Activated T-helper 1 cell treated with anti-CD3 and anti-CD28 coated beads, Interleukin-12 subunit alpha, Interleukin-12 subunit beta, Interleukin-2, Interleukin-4 antibody, amounts not matched to agents 30 ng/mL and 10 ng/mL and 1 ng/mL, durations not matched to agents 14 hours and 24 hours and 36 hours (primary cell): ENCODE measurements around the gene PEX13. TPM values are rescaled to one million over a fixed set of nuclear protein-coding genes. Genes with fewer than 3 reads are reported as not detected.
A peak's percentile ranks its signal among the peaks of the same experiment; 100 is the strongest.

Experiments used
- DNase-seq: peaks from one replicate; pipeline ENCODE4 v3.0.0; 2021; ENCODE audit warnings: low spot score
- H3K27ac Mint-ChIP-seq: one replicate; pipeline ENCODE4 v1.8.0; 2021; ENCODE audit warnings: mild to moderate bottlenecking, mixed read lengths
- H3K27me3 Mint-ChIP-seq: one replicate; pipeline ENCODE4 v1.8.0; 2022; ENCODE audit warnings: mild to moderate bottlenecking, moderate library complexity, mixed read lengths; ENCODE audit not compliant: insufficient read depth
- H3K36me3 Mint-ChIP-seq: one replicate; pipeline ENCODE4 v1.8.0; 2021; ENCODE audit warnings: low read depth, mixed read lengths
- H3K4me1 Mint-ChIP-seq: one replicate; pipeline ENCODE4 v1.8.0; 2021; ENCODE audit warnings: low read depth, mixed read lengths
- H3K4me3 Mint-ChIP-seq: one replicate; pipeline ENCODE4 v1.8.0; 2021; ENCODE audit warnings: mild to moderate bottlenecking, moderate library complexity, mixed read lengths
- H3K9me3 Mint-ChIP-seq: one replicate; pipeline ENCODE4 v1.8.0; 2021; ENCODE audit warnings: mixed read lengths
- intact Hi-C: fragments of 100-400 bp; cut with micrococcal nuclease; formaldehyde crosslinking; loops from one replicate; pipeline ENCODE4 v1.15.1; 2024
- total RNA-seq: library from RNA; stranded (reverse); gene quantifications from 2 replicates; pipeline ENCODE4 v1.2.3, GENCODE V29; 2022

Gene PEX13
- total RNA-seq, 1 donor from 2014 or later: 15.9 TPM

- H3K36me3 Mint-ChIP-seq: peaks cover 16% of the 10 kb centered on the region
- peaks cover 10% of the 10 kb centered on the region for H3K4me1 Mint-ChIP-seq
- H3K4me3 Mint-ChIP-seq: no peak overlapping the region
- no peaks in the 10 kb centered on the region for H3K27me3 Mint-ChIP-seq
- no peaks in the 10 kb centered on the region for H3K9me3 Mint-ChIP-seq
- no peak overlapping the region for H3K27ac Mint-ChIP-seq
- intact Hi-C loops: no loop called here
- no peak for DNase-seq
Measured at GRCh38 chr2:61045226-61045625, 27.7 kb downstream of the PEX13 start.

DNA sequence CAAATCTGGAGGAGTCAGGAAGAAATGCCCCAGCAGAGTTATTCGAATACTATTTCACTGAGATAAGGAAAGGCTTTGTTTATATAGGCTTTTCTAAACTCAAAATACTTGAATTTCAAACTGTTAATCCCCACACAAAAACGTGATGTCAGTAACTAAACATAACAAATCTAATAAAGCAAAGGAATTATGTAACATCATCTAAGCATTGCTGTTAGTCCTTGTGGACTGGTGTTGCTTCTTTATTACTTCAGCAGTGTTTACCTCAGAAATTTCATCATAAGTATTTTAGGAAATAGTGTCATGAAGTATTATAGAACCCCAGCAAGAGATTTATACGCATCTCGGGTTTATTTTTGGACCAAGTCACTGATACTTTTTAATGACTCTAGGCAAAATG, 28.5 kb downstream of the PEX13 start:
- peaks cover 10% of the 10 kb centered on the region for H3K4me1 Mint-ChIP-seq
- no peaks in the 10 kb centered on the region for H3K9me3 Mint-ChIP-seq
- no peak overlapping the region for H3K27ac Mint-ChIP-seq
- no peaks in the 10 kb centered on the region for H3K27me3 Mint-ChIP-seq
- H3K4me3 Mint-ChIP-seq: no peak overlapping the region
- H3K36me3 Mint-ChIP-seq: peaks cover 16% of the 10 kb centered on the region
- no peak for DNase-seq
- intact Hi-C loops: no loop called here

DNA sequence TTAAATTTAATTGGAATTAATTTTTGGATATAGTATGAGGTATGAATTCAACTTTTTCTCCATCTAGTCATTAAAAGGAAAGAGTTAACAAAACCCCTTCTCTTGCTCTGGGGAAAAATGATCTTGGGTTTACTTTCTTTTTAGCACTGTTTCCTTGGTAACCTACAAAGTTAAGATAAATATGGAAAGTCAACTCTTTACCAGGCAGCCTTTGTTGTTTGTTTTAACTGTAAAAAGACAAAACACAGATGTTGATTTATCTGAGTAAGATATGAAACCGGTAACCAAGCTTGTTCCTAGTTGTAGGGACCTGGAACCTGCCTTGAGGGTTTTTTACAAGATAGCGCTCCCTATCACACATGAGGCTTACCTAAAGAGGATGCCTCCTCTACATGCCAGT, 38.0 kb downstream of the PEX13 start:
- Mint-ChIP-seq H3K4me1 (no peaks in the 10 kb centered on the region), H3K27me3 (no peaks in the 10 kb centered on the region), H3K9me3 (no peaks in the 10 kb centered on the region), H3K27ac (peak overlapping the region; percentile 53), H3K36me3 (peaks cover 5% of the 10 kb centered on the region), H3K4me3 (no peak overlapping the region)
- intact Hi-C loops: no loop called here
- no peak for DNase-seq

DNA sequence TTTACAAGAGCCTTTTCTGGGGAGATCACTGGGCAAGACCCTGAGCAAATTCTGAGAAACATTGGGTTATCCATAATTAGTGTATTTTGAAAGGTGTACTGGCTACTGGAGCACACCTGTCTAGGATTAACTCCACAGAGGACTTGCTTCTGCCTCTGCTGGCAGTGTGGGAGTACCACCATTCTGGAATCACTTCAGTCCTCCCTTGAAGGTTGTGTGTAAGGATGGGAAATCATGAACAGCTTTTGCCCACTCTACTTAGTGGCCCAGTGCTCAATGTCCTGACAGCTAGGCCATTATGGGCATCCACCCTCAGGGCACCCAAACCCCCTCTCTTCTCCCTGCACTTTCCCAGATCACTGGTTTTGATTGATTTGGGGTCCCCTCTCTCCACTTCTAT, 40.0 kb downstream of the PEX13 start:
- intact Hi-C loops: no loop called here
- Mint-ChIP-seq H3K9me3 (no peaks in the 10 kb centered on the region), H3K4me3 (no peak overlapping the region)

GRCh38 chr2:61059382-61059781, 41.9 kb downstream of the PEX13 start:
- H3K4me3 Mint-ChIP-seq: no peak overlapping the region
- H3K9me3 Mint-ChIP-seq: no peaks in the 10 kb centered on the region
- no peaks in the 10 kb centered on the region for H3K4me1 Mint-ChIP-seq
- H3K27ac Mint-ChIP-seq: no peak overlapping the region
- intact Hi-C loops: no loop called here
- peaks cover 5% of the 10 kb centered on the region for H3K36me3 Mint-ChIP-seq
- DNase-seq: no peak
- H3K27me3 Mint-ChIP-seq: no peaks in the 10 kb centered on the region

More for the DNA sequence above, 40.0 kb downstream of the PEX13 start:
- H3K36me3 Mint-ChIP-seq: peaks cover 5% of the 10 kb centered on the region
- no peak overlapping the region for H3K27ac Mint-ChIP-seq
- no peaks in the 10 kb centered on the region for H3K27me3 Mint-ChIP-seq
- no peaks in the 10 kb centered on the region for H3K4me1 Mint-ChIP-seq
- DNase-seq: no peak

DNA sequence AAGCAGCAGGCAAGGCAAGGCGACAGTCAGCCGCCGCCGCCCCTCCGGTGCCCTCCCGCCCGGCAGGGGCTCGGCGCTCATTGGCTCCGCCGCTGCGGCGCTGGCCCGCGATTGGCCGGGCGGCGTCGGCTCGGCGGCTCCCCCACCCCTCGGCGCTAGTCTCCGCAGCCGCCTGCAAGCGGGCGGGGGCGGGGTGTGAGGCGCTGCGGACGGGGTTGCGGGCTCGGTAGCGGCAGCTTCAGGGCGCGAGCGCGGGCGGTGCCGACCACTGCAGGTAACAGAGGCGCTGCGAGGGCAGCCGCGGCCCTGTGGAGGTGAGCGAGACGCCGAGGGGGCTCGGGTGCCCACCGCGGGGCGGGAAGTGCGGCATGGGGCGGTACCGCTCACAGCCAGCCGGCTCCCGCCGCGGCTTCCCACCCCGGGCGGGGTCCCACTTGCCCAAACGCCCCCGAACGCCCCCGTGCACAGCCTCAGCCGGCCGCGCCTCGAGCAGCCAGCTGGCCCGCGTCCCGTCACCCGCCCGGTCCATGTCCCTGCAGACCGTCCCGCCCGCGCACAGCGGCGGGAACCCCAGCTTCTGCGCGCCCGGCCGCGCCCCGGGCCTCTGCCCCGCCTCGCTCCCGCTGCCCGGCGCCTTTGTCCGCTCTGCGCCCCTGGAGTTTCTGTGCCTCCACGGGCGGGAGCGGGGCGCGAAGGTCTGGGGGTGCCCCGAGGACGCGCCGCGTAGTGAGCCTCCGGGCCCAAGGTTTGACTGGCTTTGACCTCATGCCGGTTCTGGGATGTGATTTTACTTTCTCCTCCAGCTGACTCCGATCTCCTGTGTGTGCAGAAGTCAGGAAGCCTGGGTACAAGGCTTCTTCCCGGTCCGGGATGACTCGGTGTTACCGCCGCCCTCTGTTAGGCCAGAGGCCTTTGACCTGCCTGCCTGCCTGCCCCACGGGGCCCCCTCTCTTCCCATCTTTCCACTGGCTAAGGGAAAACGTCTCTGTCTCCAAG, 48.5 kb downstream of the PEX13 start, which contains the start of gene SANBR:
Gene SANBR, plus strand, starts transcription at position 158 of the 996 bp plus-strand sequence. CDS start 4,480 bp downstream, outside the sequence.
- H3K27ac Mint-ChIP-seq: peak within 1 kb of the TSS; percentile 87
- peaks cover 16% of the 10 kb centered on the region for H3K4me1 Mint-ChIP-seq
- DNase-seq: peak; percentile 85
- no peaks in the 10 kb centered on the region for H3K9me3 Mint-ChIP-seq
- H3K36me3 Mint-ChIP-seq: peaks cover 2% of the 10 kb centered on the region
- H3K4me3 Mint-ChIP-seq: peak within 1 kb of the TSS; percentile 92
- intact Hi-C loops: loop anchor here (1.0 to 5.0 kb wide), 9 partner anchors 49 to 1641 kb away; partner anchors contain the start of genes EHBP1, FAM161A, PAPOLG and PEX13
- peaks cover 5% of the 10 kb centered on the region for H3K27me3 Mint-ChIP-seq

DNA sequence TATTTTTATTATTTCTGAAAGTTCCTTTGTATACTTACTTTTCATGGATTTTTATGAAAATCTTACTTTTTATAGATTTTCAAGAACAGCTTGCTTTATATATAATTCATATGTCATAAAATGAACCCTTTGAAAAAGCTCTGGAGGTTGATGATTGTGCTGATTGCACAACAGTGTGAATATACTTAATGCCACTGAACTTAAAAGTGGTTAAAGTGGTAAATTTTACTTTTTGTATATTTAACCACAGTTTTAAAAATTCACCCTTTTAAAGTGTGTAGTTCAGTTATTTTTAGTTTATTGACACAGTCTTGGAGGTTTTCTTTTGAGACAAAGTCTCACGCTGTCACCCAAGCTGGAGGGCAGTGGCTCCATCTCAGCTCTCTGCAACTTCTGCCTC, 56.6 kb downstream of the PEX13 start:
- H3K27me3 Mint-ChIP-seq: no peaks in the 10 kb centered on the region
- intact Hi-C loops: no loop called here
- no peak overlapping the region for H3K27ac Mint-ChIP-seq
- no peak for DNase-seq
- no peaks in the 10 kb centered on the region for H3K9me3 Mint-ChIP-seq
- H3K36me3 Mint-ChIP-seq: peaks cover 3% of the 10 kb centered on the region
- no peak overlapping the region for H3K4me3 Mint-ChIP-seq
- no peaks in the 10 kb centered on the region for H3K4me1 Mint-ChIP-seq

DNA sequence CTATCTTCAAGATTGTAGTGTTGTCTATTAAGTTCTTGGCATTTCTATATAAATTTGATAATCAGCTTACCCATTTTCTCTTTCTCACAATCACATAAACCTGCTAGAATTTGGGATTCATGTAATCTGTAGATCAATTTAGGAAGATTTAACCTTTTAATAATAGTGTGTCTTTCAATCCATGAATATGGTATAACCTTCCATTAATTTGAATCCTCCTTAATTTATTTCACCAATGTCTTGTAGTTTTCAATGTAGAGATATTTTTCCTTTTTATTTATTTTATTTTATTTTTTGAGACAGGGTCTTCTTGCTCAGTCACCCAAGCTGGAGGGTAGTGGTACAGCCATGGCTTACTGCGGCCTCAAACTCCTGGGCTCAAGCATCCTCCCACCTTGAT, 68.4 kb downstream of the PEX13 start:
- Mint-ChIP-seq H3K27ac (no peak overlapping the region), H3K4me1 (no peaks in the 10 kb centered on the region), H3K27me3 (no peaks in the 10 kb centered on the region), H3K36me3 (no peaks in the 10 kb centered on the region), H3K4me3 (no peak overlapping the region), H3K9me3 (no peaks in the 10 kb centered on the region)
- no peak for DNase-seq
- intact Hi-C loops: no loop called here

GRCh38 chr2:61089797-61090196, 72.3 kb downstream of the PEX13 start:
- no peaks in the 10 kb centered on the region for H3K4me1 Mint-ChIP-seq
- intact Hi-C loops: no loop called here
- H3K36me3 Mint-ChIP-seq: no peaks in the 10 kb centered on the region
- no peak overlapping the region for H3K4me3 Mint-ChIP-seq
- DNase-seq: no peak
- H3K27me3 Mint-ChIP-seq: no peaks in the 10 kb centered on the region
- no peaks in the 10 kb centered on the region for H3K9me3 Mint-ChIP-seq
- H3K27ac Mint-ChIP-seq: no peak overlapping the region

DNA sequence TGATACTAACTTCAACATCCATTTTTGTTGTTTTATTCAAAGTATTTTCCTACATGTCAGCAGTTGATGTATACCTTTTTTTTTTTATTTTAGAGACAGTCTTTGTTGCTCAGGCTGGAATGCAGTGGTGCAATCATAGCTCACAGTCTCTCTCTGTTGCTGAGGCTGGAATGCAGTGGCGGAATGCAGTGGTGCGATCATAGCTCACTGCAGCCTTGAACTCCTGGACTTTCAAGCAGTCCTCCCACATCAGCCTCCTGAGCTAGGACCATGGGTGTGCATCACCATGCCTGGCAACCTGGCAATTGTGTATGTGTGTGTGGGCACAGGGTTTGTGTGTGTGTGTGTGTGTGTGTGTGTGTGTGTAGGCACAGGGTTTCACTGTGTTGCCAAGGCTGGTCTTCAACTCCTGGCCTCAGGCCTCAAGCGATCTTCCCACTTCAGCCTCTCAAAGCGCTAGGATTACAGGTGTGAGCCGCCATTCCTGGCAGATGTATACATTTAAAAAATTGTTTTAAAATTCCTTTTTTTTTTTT, 72.9 kb downstream of the PEX13 start:
- H3K9me3 Mint-ChIP-seq: no peaks in the 10 kb centered on the region
- no peaks in the 10 kb centered on the region for H3K4me1 Mint-ChIP-seq
- no peak for DNase-seq
- intact Hi-C loops: no loop called here
- no peak overlapping the region for H3K27ac Mint-ChIP-seq
- H3K36me3 Mint-ChIP-seq: no peaks in the 10 kb centered on the region
- H3K4me3 Mint-ChIP-seq: no peak overlapping the region
- H3K27me3 Mint-ChIP-seq: no peaks in the 10 kb centered on the region

GRCh38 chr2:61091485-61091884, 74.0 kb downstream of the PEX13 start:
- H3K36me3 Mint-ChIP-seq: no peaks in the 10 kb centered on the region
- no peak for DNase-seq
- H3K9me3 Mint-ChIP-seq: no peaks in the 10 kb centered on the region
- intact Hi-C loops: no loop called here
- no peaks in the 10 kb centered on the region for H3K27me3 Mint-ChIP-seq
- no peak overlapping the region for H3K4me3 Mint-ChIP-seq
- no peak overlapping the region for H3K27ac Mint-ChIP-seq
- H3K4me1 Mint-ChIP-seq: no peaks in the 10 kb centered on the region

GRCh38 chr2:61096438-61096837, 78.9 kb downstream of the PEX13 start:
- Mint-ChIP-seq H3K4me1 (no peaks in the 10 kb centered on the region), H3K27me3 (no peaks in the 10 kb centered on the region), H3K36me3 (no peaks in the 10 kb centered on the region), H3K4me3 (no peak overlapping the region), H3K9me3 (no peaks in the 10 kb centered on the region), H3K27ac (no peak overlapping the region)
- intact Hi-C loops: no loop called here
- no peak for DNase-seq

DNA sequence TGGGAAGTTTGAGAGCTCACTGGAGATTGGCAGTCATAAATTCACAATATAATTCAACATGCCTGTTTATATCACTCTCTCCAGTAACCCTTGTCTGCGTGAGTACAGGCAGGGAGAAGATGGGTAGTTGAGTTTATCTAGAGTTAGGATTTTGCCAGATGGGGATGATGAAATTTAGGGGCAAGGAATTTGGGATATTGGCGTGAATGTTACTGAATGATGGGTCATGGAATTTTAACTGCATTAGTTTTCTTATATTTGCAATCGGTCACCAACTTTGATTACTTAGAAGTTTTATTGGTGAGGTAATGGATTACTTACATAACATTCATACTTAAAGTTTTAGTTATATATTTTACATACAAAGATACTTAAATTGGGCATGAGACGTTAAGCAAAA, 83.3 kb downstream of the PEX13 start:
- Mint-ChIP-seq H3K27ac (no peak overlapping the region), H3K36me3 (no peaks in the 10 kb centered on the region), H3K4me3 (no peak overlapping the region), H3K4me1 (no peaks in the 10 kb centered on the region), H3K27me3 (no peaks in the 10 kb centered on the region), H3K9me3 (no peaks in the 10 kb centered on the region)
- intact Hi-C loops: no loop called here
- DNase-seq: no peak
